MCF 10A (cell line): ENCODE data around the gene H2BK1. TPM values are rescaled to one million over a fixed set of nuclear protein-coding genes. Genes with fewer than 3 reads are reported as not detected.

ENCODE experiments used
- BruUV-seq: library from RNA; stranded (reverse); fragments of 400-500 nt; replicated peaks from 2 replicates; lab custom pipeline; 2021; lab: Mats Ljungman, UMichigan
- CTCF ChIA-PET: fragments of 300-600 bp; sonication (Branson Sonifier 250); formaldehyde crosslinking; extraction: SDS; loops from one replicate; lab custom pipeline; 2021; ENCODE audit warnings: antibody characterized with exemption, inconsistent platforms; lab: Yijun Ruan, JAX
- POLR2A ChIA-PET: fragments of 300-600, 350-650 bp; sonication (Branson Sonifier 250); formaldehyde crosslinking; extraction: SDS; loops from one replicate; lab custom pipeline; 2020; ENCODE audit warnings: antibody characterized with exemption, inconsistent platforms; lab: Yijun Ruan, JAX
- DNase-seq: peaks from one replicate; pipeline ENCODE4 v3.0.0-alpha.2; 2018; ENCODE audit not compliant: unreplicated experiment
- H3K27ac Mint-ChIP-seq: one replicate; pipeline ENCODE4 v1.8.0; 2022; ENCODE audit warnings: mild to moderate bottlenecking, low read depth, mixed read lengths; ENCODE audit not compliant: unreplicated experiment
- H3K27me3 Mint-ChIP-seq: one replicate; pipeline ENCODE4 v1.8.0; 2022; ENCODE audit warnings: mixed read lengths; ENCODE audit not compliant: insufficient read depth, unreplicated experiment
- H3K36me3 Mint-ChIP-seq: one replicate; pipeline ENCODE4 v1.8.0; 2022; ENCODE audit warnings: mild to moderate bottlenecking, moderate library complexity, mixed read lengths; ENCODE audit not compliant: insufficient read depth, unreplicated experiment
- H3K4me1 Mint-ChIP-seq: one replicate; pipeline ENCODE4 v1.8.0; 2022; ENCODE audit warnings: mixed read lengths; ENCODE audit not compliant: insufficient read depth, unreplicated experiment
- H3K4me3 Mint-ChIP-seq: one replicate; pipeline ENCODE4 v1.8.0; 2022; ENCODE audit warnings: mild to moderate bottlenecking, moderate library complexity, mixed read lengths; ENCODE audit not compliant: unreplicated experiment
- H3K9me3 Mint-ChIP-seq: one replicate; pipeline ENCODE4 v1.8.0; 2022; ENCODE audit warnings: mixed read lengths; ENCODE audit not compliant: unreplicated experiment
- CTCF ChIP-seq: fragments of 200-600 bp; IDR thresholded peaks from one replicate; pipeline ENCODE4 v1.8.0; 2022; ENCODE audit warnings: antibody characterized with exemption, mild to moderate bottlenecking; ENCODE audit not compliant: unreplicated experiment
- intact Hi-C: fragments of 100-400 bp; cut with micrococcal nuclease; formaldehyde crosslinking; loops from 2 replicates; pipeline ENCODE4 v1.14.1; 2022
- total RNA-seq: library from RNA; stranded (reverse); gene quantifications from 2 replicates; pipeline ENCODE4 v1.2.3, GENCODE V29; 2022

H2BK1 gene
- total RNA-seq, 1 experiment from 2014 or later: not detected

GRCh38 chr7:151251689-151252560 lies 41.6 kb upstream of the H2BK1 start:
- intact Hi-C loops: no loop called here
- peak; percentile 36 for DNase-seq
- Mint-ChIP-seq H3K4me1 (peaks cover 35% of the 10 kb centered on the region), H3K27me3 (peaks cover 26% of the 10 kb centered on the region), H3K36me3 (no peaks in the 10 kb centered on the region), H3K4me3 (peak overlapping the region; percentile 63), H3K27ac (no peak overlapping the region), H3K9me3 (no peaks in the 10 kb centered on the region)
- ChIA-PET CTCF (interaction anchor here (0.5 to 1.0 kb wide), 5 partner anchors 34 to 1653 kb away, joined by 3 to 4 read pairs (median 3); no protein-coding TSS in a partner anchor), POLR2A (interaction anchor here (0.7 to 1.7 kb wide), 5 partner anchors 9 to 25 kb away, joined by 3 to 19 read pairs (median 4); partner anchors contain the start of genes ABCF2 and CHPF2)
- no peak for TF ChIP-seq CTCF
- no TSS peak for BruUV-seq

- Mint-ChIP-seq H3K27me3 (peaks cover 20% of the 10 kb centered on the region), H3K4me1 (peaks cover 37% of the 10 kb centered on the region), H3K4me3 (peak overlapping the region; percentile 63), H3K36me3 (no peaks in the 10 kb centered on the region), H3K27ac (no peak overlapping the region), H3K9me3 (no peaks in the 10 kb centered on the region)
- ChIA-PET POLR2A (interaction anchor here (1.4 to 1.7 kb wide), 3 partner anchors 8 to 24 kb away, joined by 4 to 19 read pairs (median 5); partner anchors contain the start of gene ABCF2), CTCF (interaction anchor here (0.6 to 1.0 kb wide), 3 partner anchors 51 to 160 kb away, joined by 3 read pairs; no protein-coding TSS in a partner anchor)
- no peak for TF ChIP-seq CTCF
- intact Hi-C loops: no loop called here
- DNase-seq: no peak
- BruUV-seq: no TSS peak
Measured at GRCh38 chr7:151251328-151251688, 41.0 kb upstream of the H2BK1 start.

GRCh38 chr7:151250181-151251132 lies 40.2 kb upstream of the H2BK1 start:
- H3K9me3 Mint-ChIP-seq: no peaks in the 10 kb centered on the region
- intact Hi-C loops: no loop called here
- TF ChIP-seq CTCF: no peak
- H3K27ac Mint-ChIP-seq: no peak overlapping the region
- DNase-seq: no peak
- no peaks in the 10 kb centered on the region for H3K36me3 Mint-ChIP-seq
- POLR2A ChIA-PET: interaction anchor here (0.6 to 2.2 kb wide), 3 partner anchors 18 to 1628 kb away, joined by 3 to 6 read pairs (median 3); partner anchors contain the start of genes ABCF2 and CHPF2
- H3K4me3 Mint-ChIP-seq: peak overlapping the region; percentile 63
- peaks cover 42% of the 10 kb centered on the region for H3K4me1 Mint-ChIP-seq
- no TSS peak for BruUV-seq
- H3K27me3 Mint-ChIP-seq: peaks cover 11% of the 10 kb centered on the region
- CTCF ChIA-PET: interaction anchor here (0.6 to 1.1 kb wide), 5 partner anchors 16 to 1624 kb away, joined by 3 read pairs; no protein-coding TSS in a partner anchor
